WERI-Rb-1 (cell line): Measurements from ENCODE around the gene CPNE7.

ENCODE experiments used
- DNase-seq: peaks from one replicate; pipeline ENCODE4 v3.0.0-alpha.2; 2020
- H3K27ac ChIP-seq: fragments of 250-450 bp; sonication (Bioruptor Pico); 2 replicates; pipeline ENCODE4 v1.5.1; 2020; ENCODE audit warnings: mild to moderate bottlenecking, moderate library complexity
- H3K27me3 ChIP-seq: fragments of 250-450 bp; sonication (Bioruptor Pico); 2 replicates; pipeline ENCODE4 v1.5.1; 2021; ENCODE audit warnings: mild to moderate bottlenecking, low read depth, moderate library complexity; ENCODE audit not compliant: insufficient read depth, severe bottlenecking
- H3K36me3 ChIP-seq: fragments of 250-450 bp; sonication (Bioruptor Pico); 2 replicates; pipeline ENCODE4 v1.5.1; 2020; ENCODE audit warnings: mild to moderate bottlenecking, moderate library complexity
- H3K4me3 ChIP-seq: 2 replicates; pipeline ENCODE4 v1.5.1; 2011; ENCODE audit warnings: low read depth, mild to moderate bottlenecking, control low read depth, low read length
- H3K9me3 ChIP-seq: fragments of 250-450 bp; sonication (Bioruptor Pico); 2 replicates; pipeline ENCODE4 v1.5.1; 2021; ENCODE audit warnings: mild to moderate bottlenecking, moderate library complexity; ENCODE audit not compliant: severe bottlenecking
- CTCF ChIP-seq: IDR thresholded peaks from 2 replicates; pipeline ENCODE4 v1.5.1; 2011; ENCODE audit warnings: low read depth, mild to moderate bottlenecking, control low read depth, inconsistent platforms, low read length

The CPNE7 gene

GRCh38 chr16:89596061-89596689, 20.6 kb downstream of the CPNE7 start:
- no peak for TF ChIP-seq CTCF
- Histone ChIP-seq H3K27me3 (no peaks in the 10 kb centered on the region), H3K27ac (no peak overlapping the region), H3K36me3 (no peaks in the 10 kb centered on the region), H3K9me3 (no peaks in the 10 kb centered on the region), H3K4me3 (no peak overlapping the region)
- no peak for DNase-seq

DNA sequence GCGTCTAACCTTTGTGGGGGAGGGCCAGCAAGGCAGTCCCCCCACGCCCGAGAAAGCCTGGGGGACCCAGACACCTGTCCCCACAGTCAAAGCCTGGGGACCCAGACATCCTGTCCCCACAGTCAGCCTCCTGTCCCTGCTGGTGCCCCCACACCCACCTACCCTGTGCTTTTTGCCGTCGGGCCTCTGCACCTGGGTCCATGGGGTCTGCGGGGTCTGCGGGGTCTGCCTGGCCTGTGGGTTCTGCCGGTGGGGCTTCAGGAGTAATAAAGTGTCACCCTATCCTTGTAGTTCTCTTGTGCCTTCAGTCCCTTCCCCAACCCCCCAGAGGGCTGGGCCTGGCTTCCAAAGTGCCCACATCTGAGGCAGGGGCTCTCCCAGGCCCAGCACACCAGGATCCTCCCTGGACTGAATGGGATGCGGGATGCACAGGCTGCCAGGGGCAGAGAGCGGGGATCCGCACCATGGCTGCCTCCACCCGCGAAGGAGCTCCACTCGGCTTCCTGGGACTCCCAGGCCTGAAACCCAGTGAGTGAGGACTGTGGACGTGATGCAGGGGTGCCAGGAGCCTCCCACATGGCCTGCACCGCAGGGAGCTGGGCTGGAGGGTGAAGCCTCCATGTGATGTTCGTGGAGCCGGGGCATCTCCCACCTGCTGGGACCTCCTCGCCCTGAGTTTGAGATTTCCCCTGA, 21.5 kb downstream of the CPNE7 start:
- no peak for TF ChIP-seq CTCF
- no peaks in the 10 kb centered on the region for H3K9me3 ChIP-seq
- no peaks in the 10 kb centered on the region for H3K27me3 ChIP-seq
- DNase-seq: no peak
- no peak overlapping the region for H3K4me3 ChIP-seq
- H3K27ac ChIP-seq: peak overlapping the region; percentile 69
- no peaks in the 10 kb centered on the region for H3K36me3 ChIP-seq

- no peaks in the 10 kb centered on the region for H3K27me3 ChIP-seq
- no peaks in the 10 kb centered on the region for H3K36me3 ChIP-seq
- no peaks in the 10 kb centered on the region for H3K9me3 ChIP-seq
- peak overlapping the region; percentile 68 for H3K27ac ChIP-seq
- DNase-seq: peak; percentile 67
- peak overlapping the region; percentile 18; the same call in 1 of the 2 replicates for H3K4me3 ChIP-seq
- TF ChIP-seq CTCF: no peak
These were observed 22.6 kb downstream of the CPNE7 start for GRCh38 chr16:89598199-89598598.

DNA sequence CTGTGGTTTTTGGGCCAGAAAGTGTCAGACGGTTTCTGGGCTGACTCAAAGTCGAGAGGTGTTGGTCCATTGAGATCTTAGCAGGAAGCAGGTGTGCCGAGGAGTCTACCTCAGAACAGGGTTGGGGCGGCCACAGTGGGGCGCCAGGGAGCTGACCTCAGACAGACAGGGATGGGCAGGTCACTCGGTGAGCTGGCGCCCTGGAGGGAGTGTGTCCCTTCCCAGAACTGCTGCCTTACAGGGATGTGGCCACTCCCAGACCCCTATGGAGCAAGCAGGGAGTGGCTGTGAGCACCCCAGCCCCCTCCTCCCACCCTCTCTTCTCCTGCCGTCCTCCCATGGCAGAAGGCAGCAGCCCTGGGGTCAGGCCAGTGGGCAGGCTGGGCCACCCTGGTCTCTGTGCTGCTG, 23.9 kb downstream of the CPNE7 start:
- TF ChIP-seq CTCF: peak; percentile 66
- Histone ChIP-seq H3K27ac (peak overlapping the region; percentile 63), H3K4me3 (no peak overlapping the region), H3K9me3 (no peaks in the 10 kb centered on the region), H3K36me3 (no peaks in the 10 kb centered on the region), H3K27me3 (no peaks in the 10 kb centered on the region)
- peak; percentile 90 for DNase-seq

GRCh38 chr16:89599902-89600301, 24.3 kb downstream of the CPNE7 start:
- DNase-seq: no peak
- no peaks in the 10 kb centered on the region for H3K36me3 ChIP-seq
- H3K4me3 ChIP-seq: no peak overlapping the region
- H3K27me3 ChIP-seq: no peaks in the 10 kb centered on the region
- no peaks in the 10 kb centered on the region for H3K9me3 ChIP-seq
- TF ChIP-seq CTCF: no peak
- peak overlapping the region; percentile 63 for H3K27ac ChIP-seq
